ENCODE data around the gene BTN3A1.

BTN3A1 gene

GRCh38 chr6:26452631-26453235, 50.7 kb downstream of the BTN3A1 start:
- Histone ChIP-seq H3K27ac (ENCODE audit: extremely low read depth, low read depth, low read length) (no peak overlapping the region), H3K9me3 (ENCODE audit: control insufficient read depth, insufficient read depth, low read depth, low read length) (no peaks in the 10 kb centered on the region), H3K36me3 (ENCODE audit: control insufficient read depth in 2 of 2, insufficient read depth in 1 of 2, low read length in 2 of 2) (no peaks in the 10 kb centered on the region), H3K4me3 (ENCODE audit: low read depth, low read length) (no peak overlapping the region), H3K4me1 (ENCODE audit: control insufficient read depth, insufficient read depth, low read length) (no peaks in the 10 kb centered on the region)
- CTCF ChIA-PET: interaction anchor here (0.6 to 1.3 kb wide), 2 partner anchors 104 to 111 kb away, joined by 4 read pairs; no protein-coding TSS in a partner anchor
- TF ChIP-seq ZNF658 (tag by site-specific recombination; IDR thresholded peaks at IDR 0.05) (no peak), OSR2 (tag by site-specific recombination; IDR thresholded peaks at IDR 0.05) (no peak), ZEB2 (tag by site-specific recombination; IDR thresholded peaks at IDR 0.05) (no peak), ZNF521 (tag by site-specific recombination; IDR thresholded peaks at IDR 0.05) (no peak), ZNF132 (tag by site-specific recombination; IDR thresholded peaks at IDR 0.05; ENCODE audit: borderline replicate concordance) (no peak), ZSCAN16 (tag by site-specific recombination; IDR thresholded peaks at IDR 0.05) (no peak), ZBTB44 (tag by site-specific recombination; IDR thresholded peaks at IDR 0.05) (no peak), ZNF626 (tag by site-specific recombination; IDR thresholded peaks at IDR 0.05) (no peak), ZBTB17 (tag by site-specific recombination; IDR thresholded peaks at IDR 0.05) (no peak), ZNF837 (tag by site-specific recombination; IDR thresholded peaks at IDR 0.05) (no peak), ZNF274 (IDR thresholded peaks at IDR 0.05; ENCODE audit: low read length) (no peak), ZNF274 (tag by site-specific recombination; IDR thresholded peaks at IDR 0.05; ENCODE audit: borderline replicate concordance) (no peak), ZNF585B (tag by site-specific recombination; IDR thresholded peaks at IDR 0.05) (no peak), ZSCAN18 (tag by site-specific recombination; IDR thresholded peaks at IDR 0.05) (no peak), MEIS1 (CRISPR knock-in tag; IDR thresholded peaks at IDR 0.05; ENCODE audit: borderline replicate concordance) (no peak), HOXA7 (CRISPR knock-in tag; IDR thresholded peaks at IDR 0.05; ENCODE audit: borderline replicate concordance) (no peak)
- POLR2A ChIA-PET: interaction anchor here (1.5 kb wide), 1 partner anchor 70 kb away, joined by 4 read pairs; no protein-coding TSS in a partner anchor

- TF ChIP-seq ZNF571 (tag by site-specific recombination; IDR thresholded peaks at IDR 0.05) (no peak), YY1 (tag by site-specific recombination; IDR thresholded peaks at IDR 0.05) (no peak), PBX3 (CRISPR knock-in tag; IDR thresholded peaks at IDR 0.05) (no peak), ZNF645 (tag by site-specific recombination; IDR thresholded peaks at IDR 0.05) (no peak), ZNF146 (tag by site-specific recombination; IDR thresholded peaks at IDR 0.05) (no peak), ZNF558 (tag by site-specific recombination; IDR thresholded peaks at IDR 0.05) (no peak), ZNF544 (tag by site-specific recombination; IDR thresholded peaks at IDR 0.05) (no peak), ZNF223 (tag by site-specific recombination; IDR thresholded peaks at IDR 0.05) (no peak), MEIS1 (CRISPR knock-in tag; IDR thresholded peaks at IDR 0.05; ENCODE audit: borderline replicate concordance) (no peak), KLF17 (tag by site-specific recombination; IDR thresholded peaks at IDR 0.05) (no peak), ZSCAN18 (tag by site-specific recombination; IDR thresholded peaks at IDR 0.05) (no peak)
- H3K27ac ChIP-seq (ENCODE audit: extremely low read depth, low read depth, low read length): no peak overlapping the region
- ChIA-PET POLR2A (interaction anchor here (0.6 to 1.5 kb wide), 2 partner anchors 37 to 68 kb away, joined by 4 read pairs; no protein-coding TSS in a partner anchor), CTCF (no interaction called here)
- peaks cover 0 to 7% of the 10 kb centered on the region in 2 experiments; a peak in 1 of 3 replicates for H3K36me3 ChIP-seq (ENCODE audit: control insufficient read depth in 2 of 2, insufficient read depth in 1 of 2, low read length in 2 of 2)
- no peak overlapping the region for H3K4me3 ChIP-seq (ENCODE audit: low read depth, low read length)
- no peaks in the 10 kb centered on the region for H3K9me3 ChIP-seq (ENCODE audit: control insufficient read depth, insufficient read depth, low read depth, low read length)
- H3K4me1 ChIP-seq (ENCODE audit: control insufficient read depth, insufficient read depth, low read length): no peaks in the 10 kb centered on the region
Measured at GRCh38 chr6:26454631-26455030, 52.6 kb downstream of the BTN3A1 start.
